GM19455 (cell line): ENCODE results near the gene BRF1.

Source experiments
- ATAC-seq: cut with Tn5 transposase; IDR thresholded peaks from one replicate; pipeline ENCODE4 v1.9.1; 2021; ENCODE audit not compliant: unreplicated experiment

The BRF1 gene

DNA sequence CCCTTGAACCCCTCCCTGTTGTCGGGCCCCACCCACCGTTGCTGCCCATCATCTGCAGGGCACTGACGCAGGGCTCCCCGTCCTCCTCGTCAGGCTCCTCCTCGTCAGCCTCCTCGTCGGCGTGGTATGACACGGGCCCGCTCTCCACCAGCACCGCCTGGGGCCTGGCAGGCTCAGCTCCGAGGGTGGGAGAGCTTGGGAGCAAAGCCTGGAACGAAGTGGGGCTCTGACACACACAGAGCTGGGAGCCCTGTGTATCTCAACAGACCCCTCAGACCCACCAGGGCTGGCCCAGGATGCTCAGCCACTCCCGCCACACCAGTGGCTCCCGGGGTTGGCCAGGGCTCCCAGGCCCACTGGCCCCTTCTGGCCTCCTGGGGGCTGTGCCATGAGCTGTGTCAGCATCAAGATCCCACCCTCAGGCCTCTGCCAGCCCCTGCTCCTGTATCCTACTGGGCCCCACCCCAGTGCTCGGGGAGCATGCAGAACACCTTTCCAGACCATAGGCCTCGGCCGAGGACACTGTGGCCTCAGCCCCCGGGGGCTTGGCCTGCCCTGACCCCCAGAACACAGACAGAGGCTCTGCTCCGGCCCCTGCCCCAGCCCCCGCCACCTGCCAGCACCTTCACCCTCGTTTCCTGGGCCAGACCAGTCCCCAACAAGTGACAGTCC lies 89.6 kb downstream of the BRF1 start:
- ATAC-seq: no peak

DNA sequence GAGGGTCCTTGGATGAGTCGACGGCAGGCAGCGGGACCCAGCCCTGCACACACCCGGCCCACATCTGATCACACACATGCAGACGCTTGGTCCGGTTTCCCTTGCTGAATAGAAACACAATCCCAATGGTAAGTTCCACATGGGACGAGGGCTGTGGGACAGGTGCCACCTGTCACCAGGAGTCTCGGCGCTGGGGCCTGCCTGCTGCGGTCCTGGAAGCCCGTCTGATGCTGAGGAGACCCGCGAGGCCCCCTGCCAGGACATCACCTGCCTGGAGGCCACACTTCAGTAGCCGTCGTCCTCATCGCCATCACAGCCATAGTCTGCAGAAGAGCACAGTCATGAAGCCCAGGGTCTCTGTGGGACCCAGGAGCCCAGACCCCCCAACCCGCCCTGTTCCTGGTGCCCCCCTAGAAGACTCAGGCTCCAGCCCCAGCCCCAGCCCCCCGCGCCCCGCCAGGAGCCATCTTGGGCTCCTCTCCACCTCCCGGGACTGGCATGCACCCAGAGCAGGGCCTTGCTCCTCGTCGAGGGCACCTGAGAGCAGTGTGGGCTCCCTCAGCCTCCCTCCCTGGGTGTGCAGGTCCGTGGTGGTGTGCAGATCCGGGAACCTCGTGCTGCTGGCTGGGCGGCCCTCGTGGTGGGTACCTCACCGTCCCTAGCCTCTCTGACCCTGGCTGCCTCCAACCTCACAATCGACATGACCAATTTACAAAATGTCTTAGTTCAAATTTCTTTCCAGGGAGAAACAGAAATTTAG lies 90.4 kb downstream of the BRF1 start:
- ATAC-seq: no peak

DNA sequence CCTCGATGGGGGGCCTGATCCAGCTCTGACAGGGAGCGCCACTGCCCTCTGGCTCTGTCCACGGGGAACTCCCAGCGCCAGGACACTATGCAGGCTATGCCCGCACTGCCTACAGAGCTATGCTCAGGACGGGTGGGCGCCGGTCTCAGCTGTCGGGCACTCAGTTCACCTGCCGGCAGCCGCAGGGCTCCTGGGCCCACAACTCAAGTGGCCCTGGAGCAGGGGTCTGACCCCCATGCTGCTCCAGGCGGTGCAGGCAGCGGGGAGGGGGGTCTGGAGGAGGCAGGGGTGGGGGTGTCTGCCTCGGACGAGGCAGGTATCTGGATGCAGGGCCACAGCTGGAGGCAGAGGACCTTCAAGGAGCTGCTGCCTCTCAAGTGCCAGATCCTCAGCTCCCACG lies 91.2 kb downstream of the BRF1 start:
- ATAC-seq: no peak

DNA sequence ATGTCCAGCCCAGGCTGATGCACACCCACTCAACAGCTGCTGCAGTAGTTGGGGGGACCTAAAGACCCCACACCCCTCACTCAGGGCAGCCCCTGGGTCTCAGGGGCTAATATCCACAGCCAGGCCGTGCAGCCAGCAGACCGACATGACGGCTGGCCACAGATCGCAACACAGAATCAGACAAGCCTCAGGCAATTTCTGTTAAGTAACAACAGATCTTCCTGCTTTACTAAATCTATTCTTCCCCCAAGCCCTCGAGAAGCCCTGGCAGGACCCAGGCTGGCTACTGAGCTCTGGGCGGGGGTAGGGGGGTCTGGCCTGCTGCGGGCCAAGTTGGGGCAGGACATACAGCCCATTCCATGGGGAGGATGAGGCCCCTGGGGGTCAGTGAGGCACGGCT lies 91.7 kb downstream of the BRF1 start:
- ATAC-seq: no peak

DNA sequence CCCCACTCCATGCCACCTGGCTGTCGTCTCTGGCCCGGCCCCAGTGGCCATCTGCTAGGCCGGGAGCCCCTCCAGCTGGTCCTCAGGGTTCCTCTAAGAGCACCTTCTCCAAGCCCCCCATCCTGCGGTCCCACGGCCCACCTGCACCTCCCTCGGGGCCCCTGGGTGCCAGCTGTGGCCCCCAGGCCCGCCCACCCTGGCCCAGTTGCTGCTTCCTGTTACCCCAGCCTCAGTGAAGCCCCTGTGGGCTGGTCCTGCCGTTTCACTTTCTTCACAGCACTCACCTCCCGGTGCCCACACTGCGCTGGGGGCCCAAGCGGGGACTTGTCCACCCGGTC lies 92.1 kb downstream of the BRF1 start:
- ATAC-seq: no peak

DNA sequence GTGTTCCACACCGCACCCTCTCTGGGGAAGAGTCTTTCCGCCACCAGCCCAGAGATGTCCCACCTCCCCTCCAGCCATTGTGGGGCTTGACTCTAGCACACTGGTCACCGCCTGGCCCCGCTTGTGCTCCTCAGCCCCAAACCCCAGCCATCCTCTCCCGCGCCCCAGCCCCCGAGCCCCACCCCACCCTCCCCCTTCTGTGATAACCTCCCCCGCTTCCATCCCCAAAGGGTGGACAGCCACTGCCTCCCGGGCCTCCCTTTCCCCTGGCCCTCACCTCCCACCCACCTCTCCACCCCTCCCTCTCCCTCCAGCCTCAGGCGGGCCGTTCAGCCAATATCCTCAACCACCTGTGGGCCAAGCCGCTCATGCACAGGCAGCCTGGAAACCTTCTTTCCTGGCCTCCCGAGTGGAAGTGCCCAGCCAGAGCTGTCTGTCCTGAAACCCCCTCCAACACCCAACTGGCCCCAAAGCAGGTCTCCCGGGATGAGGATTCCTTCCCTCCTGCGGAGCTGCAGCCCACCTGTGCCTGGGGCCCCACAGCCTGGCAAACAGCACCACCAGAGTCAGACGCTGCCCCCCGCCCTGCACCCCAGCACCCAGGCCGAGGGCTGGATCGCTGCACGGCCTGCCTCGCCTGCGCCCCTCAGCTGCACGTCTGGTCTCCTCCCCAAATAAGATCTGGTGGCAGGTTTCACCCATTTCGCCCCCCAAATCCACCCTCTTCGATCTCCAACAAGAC lies 92.6 kb downstream of the BRF1 start:
- no peak for ATAC-seq

DNA sequence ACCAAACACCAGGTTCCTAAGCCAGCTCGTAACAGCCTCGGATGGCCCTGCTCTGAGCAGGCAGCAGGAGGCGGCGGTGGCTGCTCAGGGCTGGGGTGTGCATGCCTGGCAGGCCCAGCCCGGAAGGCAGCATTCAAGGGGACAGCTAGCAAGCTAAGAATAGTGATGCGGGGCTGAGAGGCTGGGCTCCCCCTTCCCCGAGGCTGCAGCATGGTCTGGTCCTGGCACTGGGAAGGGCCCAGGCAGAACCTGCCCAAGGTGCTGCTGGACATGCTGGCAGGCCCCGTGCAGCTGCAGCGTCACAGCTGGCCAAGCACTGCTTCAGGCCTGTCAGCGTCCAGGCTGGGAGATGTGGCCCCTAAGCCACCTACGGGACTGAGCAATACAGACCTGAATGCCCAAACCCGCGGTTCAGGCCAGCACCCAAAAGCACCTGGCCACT lies 93.3 kb downstream of the BRF1 start:
- no peak for ATAC-seq

DNA sequence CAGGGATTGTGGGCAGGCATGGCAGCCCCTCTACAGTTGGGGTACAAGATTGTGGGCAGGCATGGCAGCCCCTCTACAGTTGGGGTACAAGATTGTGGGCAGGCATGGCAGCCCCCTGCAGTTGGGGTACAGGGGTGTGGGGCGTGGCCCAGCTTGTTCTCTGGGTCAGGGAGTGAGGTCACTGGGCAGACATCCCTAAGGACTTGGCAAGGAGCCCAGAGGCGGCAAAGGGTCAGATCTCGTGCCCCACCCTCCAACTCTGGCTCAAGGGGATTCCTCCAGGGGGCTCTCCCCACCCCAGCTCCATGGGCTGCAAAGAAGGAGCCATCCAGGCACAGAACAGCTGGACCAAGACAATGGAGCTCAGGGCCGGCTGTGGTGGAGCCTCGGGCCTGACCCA lies 93.9 kb downstream of the BRF1 start:
- ATAC-seq: no peak

DNA sequence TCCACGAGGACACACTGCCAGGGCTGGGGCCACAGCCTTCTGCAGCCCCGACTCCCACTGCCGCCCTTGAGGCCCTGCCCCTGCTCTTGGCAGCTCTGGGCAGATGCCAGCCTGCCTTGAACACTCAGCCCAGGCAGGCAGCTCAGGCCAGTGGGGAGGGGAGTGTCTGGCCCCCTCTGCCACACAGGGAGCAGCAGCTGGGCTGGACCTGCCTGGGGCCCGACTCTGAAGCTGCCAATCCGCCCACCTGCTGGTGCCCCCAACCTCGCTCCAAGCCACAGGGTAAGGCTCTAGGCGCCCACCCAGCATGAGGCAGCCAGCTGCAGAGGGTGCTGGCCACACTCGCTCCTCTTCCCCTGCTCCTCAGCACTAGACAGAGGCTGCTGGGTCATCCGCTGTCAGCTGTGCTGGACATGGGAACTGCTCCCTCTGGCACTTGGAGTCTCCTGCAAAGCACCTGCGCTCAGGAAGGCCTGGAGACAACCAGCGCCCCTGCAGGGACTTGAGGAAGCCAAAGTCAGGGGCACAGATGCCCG lies 95.1 kb downstream of the BRF1 start:
- ATAC-seq: no peak

DNA sequence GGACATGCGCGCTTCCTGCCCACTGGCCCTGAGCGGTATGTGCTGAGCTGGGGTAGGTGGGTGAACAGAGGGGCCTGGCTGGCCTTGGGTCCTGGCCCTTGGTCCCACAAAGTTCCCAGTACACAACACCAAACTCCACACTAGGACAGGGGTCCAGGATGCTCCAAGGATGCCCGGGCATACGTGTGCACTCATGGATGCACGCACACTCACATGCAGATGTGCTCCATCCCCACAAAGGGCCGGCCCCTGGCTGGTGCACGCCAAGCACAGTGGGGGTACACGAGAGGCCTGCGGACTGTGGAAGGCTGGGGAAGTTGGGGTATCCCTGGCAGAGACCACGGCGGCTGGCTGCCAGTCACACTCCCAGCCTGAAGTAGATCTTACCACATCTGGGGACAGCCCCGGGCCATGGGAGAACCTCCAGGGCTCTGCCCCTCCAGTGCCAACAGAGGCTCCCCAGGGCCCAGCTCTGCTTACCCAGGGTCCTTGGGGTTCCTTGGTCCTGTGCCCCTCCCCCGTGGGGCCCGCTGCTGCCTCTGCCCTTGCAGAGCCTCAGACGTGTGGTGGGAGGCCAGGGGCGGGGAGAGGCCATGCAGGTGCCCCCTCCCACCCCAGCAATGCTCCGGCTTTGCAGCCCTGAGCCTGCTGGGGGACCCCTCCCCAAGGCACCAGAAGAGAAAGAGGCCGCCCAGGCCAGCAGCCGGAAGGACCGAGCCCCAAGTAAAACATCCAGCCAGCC lies 95.7 kb downstream of the BRF1 start:
- no peak for ATAC-seq

DNA sequence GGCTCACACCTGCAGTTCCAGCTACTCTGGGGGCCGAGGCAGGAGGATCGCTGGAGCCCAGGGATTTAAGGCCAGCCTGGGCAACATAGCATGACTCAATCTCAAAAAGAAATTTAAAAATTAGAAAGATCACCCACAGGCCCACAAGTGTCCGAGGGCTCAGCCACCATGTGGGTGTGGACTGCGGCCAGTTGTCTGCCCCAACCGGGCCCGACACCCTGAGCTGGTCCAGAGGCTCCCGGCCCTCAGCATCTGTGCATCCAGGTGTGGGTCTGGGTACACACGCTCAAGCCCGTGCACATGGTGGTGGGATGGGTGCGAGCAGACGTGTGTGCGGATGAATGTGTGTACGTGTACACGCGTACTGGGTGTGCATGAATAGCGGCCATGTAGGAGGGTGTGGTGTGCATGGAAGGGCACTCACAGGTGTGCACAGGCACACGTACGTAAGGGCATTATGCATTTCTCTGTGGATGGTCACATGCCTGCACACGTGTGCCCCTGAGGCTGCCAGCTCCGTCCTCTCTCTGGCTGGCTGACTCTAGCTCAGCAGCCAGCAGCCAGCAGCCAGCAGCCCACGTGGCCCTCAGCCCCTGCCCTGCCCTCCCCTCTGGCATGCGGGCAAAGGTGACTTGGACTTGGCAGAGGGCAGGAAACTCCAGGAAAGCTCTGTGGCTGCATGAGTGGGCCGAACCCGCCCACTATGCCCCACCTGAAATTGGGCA lies 96.4 kb downstream of the BRF1 start:
- ATAC-seq: no peak

DNA sequence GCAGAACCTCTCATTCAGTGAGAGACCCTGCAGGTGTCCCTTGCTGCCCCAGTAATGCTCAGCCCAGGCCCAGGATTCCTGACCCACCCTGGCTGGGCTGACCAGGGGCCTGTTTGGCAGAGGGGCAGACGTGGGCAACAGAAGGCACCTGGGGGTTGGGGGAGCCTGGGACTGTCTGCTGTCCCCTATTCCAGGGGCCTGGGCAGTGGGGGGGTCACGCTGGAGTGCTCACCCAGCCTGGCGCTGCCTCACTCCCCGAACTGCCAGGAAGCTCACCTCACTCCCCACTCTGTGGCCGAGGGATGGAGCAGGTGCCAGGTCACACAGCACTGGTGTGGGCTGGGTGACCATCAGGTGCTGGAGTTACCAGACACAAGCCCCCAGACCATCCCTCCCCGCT lies 97.1 kb downstream of the BRF1 start:
- no peak for ATAC-seq

DNA sequence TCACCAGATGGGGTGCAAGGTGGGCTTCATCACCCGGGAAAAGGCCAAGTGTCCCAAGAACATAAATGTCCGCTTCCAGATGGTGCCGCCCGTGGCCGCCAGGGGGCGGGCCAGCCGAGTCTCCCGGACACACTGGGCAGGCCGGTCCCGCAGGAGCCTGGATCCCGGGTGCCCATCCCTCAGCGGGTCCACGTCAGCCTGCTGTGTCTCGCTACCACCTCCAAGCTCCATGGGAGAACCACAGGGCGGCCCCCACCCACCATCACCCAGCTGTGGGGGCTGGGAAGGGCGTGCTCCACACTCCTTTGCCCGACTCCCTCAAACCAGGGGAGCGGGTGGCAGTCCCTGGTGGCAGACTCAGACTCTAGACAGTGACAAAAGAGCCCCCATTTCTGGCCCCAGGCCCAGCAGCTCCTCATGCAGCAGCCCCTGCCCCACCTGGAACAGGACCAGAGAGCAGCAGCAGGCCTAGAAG lies 97.7 kb downstream of the BRF1 start:
- no peak for ATAC-seq

DNA sequence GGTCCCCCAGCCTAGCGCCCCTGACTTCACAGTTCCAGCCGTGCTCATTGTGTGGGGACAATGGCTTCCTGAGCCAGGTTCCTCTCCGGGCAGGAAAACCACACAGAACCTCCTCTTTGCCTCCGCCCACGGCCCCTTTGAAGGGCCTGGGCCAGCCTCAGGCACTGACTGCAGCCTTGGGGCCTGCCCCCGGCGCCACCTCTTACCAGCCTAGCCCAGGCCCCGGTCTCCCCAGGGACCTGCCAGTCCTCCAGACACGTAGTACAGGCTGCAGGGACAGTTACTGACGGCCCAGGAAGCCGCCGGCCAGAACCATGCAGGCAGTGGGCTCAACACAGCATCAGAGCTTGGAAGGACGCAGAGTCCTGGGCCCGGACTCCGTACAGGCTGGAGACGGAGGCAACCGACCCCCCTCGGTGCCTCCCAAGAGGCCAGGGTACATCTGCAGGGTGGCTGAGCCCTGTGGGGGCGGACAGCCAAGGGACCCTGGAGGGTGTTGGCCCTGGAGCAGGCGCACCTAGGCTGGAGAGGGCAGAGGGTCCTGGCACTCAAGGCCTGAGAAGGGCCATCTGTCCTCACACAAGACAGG lies 98.8 kb downstream of the BRF1 start:
- ATAC-seq: no peak

DNA sequence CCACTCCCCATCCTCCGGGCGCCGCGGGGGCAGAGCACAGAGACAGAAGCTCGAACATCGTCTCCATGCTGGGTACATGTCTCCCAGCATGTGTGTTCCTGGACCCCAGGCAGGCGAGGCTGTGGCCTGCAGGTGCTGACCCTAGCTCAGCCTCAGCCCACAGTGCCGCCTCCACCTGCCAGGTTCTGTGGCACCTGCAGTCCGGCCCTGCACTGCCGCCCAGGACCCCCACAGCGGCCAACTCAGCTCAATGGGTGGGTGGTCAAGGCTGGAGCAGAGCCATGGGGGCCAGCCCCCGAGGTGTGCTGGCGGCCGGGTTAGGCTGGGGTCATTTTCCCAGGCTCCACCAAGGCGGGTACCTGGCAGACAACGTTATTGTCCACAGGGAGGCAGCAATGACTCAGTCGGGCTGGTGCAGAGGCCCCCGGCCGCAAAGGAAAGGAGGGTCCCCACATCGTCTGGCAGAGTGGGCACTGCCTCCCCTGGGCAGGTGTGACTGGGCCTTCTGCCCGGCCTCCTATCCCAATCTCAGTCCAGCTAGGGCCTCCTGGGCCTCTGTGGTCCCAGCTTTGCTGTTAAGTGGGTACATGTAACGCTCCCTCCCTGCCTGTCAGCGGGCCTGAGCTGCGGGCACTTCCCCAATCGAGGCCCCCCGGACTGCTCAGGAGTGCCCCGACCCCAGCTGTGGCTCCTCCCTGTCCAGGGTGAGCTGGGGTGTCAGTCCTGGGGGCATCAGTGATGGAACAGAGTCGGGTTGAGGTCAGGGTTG lies 99.5 kb downstream of the BRF1 start:
- ATAC-seq: no peak

DNA sequence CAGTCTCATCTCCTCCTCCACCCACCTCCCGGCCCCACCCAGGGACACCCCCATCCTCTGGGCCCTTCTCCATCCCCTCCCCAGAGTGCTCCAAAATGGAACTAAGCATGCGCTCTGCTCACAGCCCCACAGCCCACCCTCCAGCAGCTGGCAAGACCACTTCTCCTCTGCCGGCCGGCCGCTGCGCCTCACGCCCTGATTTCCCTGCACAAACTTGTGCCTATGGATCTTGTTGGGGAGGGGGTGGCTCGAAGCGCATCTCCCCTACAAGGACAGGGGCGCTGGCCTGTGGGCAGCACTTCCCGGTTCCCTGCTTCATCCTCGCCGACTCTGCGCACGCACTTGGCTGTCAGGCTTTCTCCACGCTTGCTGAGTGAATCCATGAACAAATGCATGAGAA lies 100.2 kb downstream of the BRF1 start:
- ATAC-seq: no peak

DNA sequence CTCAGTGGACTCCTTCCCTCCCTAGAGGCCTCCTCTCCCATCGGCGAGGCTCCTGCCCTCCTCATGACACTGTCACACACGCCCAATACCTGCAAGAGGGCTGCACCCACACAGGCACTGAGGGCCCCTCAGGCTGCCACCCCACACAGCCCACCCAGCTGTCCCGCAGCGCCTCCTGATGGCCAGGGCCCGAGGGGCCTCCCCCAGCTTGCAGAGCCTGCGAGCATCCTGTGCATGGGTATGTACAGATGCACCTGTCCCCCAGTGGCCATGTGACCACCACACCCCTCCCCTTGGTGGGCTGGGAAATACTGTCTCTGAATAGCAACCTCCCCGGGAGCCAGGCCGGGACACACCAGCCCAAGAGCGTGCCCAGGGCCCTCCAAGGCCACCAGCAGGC lies 100.7 kb downstream of the BRF1 start:
- ATAC-seq: no peak

DNA sequence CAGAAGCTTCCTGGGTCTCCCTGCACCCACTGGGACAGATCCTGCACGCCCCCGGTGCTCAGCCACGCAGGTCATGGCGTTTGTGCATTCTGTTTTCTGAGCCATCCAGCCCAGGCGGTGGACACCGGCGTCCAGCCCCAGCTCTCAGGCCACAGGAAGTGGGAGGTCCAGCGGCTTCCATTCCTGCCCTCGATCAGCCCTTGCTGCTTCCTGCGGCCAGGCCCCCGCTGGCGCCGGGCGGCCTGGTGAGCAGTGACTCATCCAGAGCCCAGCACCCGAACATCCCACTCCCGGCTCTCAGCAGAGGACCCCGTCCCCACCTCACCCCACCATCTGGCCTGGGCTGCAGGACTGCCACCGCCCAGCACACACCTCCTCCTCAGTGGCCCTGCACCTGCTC lies 101.7 kb downstream of the BRF1 start:
- no peak for ATAC-seq

DNA sequence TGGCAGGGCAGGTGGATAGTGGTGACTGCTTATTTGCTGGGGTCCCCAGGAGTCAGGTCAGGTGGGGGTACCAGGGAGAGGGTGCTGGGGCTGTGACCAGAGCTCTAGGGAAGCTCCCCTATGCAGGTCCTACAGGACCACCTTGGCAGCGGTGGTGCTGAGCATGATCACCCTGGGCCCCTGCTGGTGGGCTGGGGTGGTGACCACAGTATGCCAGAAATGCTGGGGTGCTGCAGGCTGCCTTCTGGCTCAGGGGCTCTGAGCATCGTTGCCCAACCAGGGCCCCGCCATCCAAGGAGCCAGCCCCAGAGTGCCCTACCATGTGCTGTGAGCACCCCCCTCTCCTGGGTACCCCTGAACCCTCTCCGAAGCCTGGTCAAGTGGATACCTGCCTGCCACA lies 102.2 kb downstream of the BRF1 start:
- ATAC-seq: no peak
